ENCODE results near the gene PLXNB3. TPM values are rescaled to one million over a fixed set of nuclear protein-coding genes. Genes with fewer than 3 reads are reported as not detected.

PLXNB3 gene
- total and polyA plus RNA-seq, 2 of the 13 experiments (the other 11 are each of a cell fraction or from before 2014, with no cell fraction given) = 3.0 to 6.9 TPM

- TF ChIP-seq, protein P1, sequence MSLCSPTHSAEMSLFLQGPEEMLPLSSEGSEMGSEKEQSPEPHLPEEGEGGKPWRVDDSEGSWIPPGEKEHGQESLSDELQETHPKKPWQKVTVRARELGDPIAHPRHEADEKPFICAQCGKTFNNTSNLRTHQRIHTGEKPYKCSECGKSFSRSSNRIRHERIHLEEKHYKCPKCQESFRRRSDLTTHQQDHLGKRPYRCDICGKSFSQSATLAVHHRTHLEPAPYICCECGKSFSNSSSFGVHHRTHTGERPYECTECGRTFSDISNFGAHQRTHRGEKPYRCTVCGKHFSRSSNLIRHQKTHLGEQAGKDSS (CRISPR knock-in tag; IDR thresholded peaks at IDR 0.05; ENCODE audit: borderline replicate concordance, low read depth) = no peak
- TF ChIP-seq ZNF432 (CRISPR knock-in tag; IDR thresholded peaks at IDR 0.05; ENCODE audit: borderline replicate concordance) (no peak), NBN (conservative IDR thresholded peaks at IDR 0.05) (no peak), HOXA9 (CRISPR knock-in tag; IDR thresholded peaks at IDR 0.05; ENCODE audit: borderline replicate concordance) (no peak), ZFP62 (CRISPR knock-in tag; IDR thresholded peaks at IDR 0.05) (no peak), ZBTB46 (CRISPR knock-in tag; IDR thresholded peaks at IDR 0.05; ENCODE audit: borderline replicate concordance) (no peak), RORA (CRISPR knock-in tag; IDR thresholded peaks at IDR 0.05) (no peak), SMAD3 (CRISPR knock-in tag; IDR thresholded peaks at IDR 0.05) (no peak), ZNF121 (CRISPR knock-in tag; IDR thresholded peaks at IDR 0.05) (no peak), ZNF549 (CRISPR knock-in tag; IDR thresholded peaks at IDR 0.05) (no peak), FOXC1 (CRISPR knock-in tag; IDR thresholded peaks at IDR 0.05; ENCODE audit: borderline replicate concordance) (no peak), TEAD2 (CRISPR knock-in tag; IDR thresholded peaks at IDR 0.05) (no peak), TFDP1 (CRISPR knock-in tag; IDR thresholded peaks at IDR 0.05; ENCODE audit: borderline replicate concordance) (no peak), SAP130 (CRISPR knock-in tag; IDR thresholded peaks at IDR 0.05; ENCODE audit: low read depth) (peak; percentile 37; the same call in 1 of the 2 replicates), NFRKB (IDR thresholded peaks at IDR 0.05) (no peak), ZNF775 (CRISPR knock-in tag; IDR thresholded peaks at IDR 0.05; ENCODE audit: borderline replicate concordance) (no peak), RXRA (CRISPR knock-in tag; IDR thresholded peaks at IDR 0.05) (no peak), ZMAT3 (CRISPR knock-in tag; conservative IDR thresholded peaks at IDR 0.05) (no peak), ZNF746 (CRISPR knock-in tag; IDR thresholded peaks at IDR 0.05) (0 out of 2 replicates have a peak, but pooled peaks have one; percentile 43)
- TF ChIP-seq, protein P2, sequence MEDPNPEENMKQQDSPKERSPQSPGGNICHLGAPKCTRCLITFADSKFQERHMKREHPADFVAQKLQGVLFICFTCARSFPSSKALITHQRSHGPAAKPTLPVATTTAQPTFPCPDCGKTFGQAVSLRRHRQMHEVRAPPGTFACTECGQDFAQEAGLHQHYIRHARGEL (CRISPR knock-in tag; IDR thresholded peaks at IDR 0.05) = no peak
- TF ChIP-seq, protein P3, sequence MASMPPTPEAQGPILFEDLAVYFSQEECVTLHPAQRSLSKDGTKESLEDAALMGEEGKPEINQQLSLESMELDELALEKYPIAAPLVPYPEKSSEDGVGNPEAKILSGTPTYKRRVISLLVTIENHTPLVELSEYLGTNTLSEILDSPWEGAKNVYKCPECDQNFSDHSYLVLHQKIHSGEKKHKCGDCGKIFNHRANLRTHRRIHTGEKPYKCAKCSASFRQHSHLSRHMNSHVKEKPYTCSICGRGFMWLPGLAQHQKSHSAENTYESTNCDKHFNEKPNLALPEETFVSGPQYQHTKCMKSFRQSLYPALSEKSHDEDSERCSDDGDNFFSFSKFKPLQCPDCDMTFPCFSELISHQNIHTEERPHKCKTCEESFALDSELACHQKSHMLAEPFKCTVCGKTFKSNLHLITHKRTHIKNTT (CRISPR knock-in tag; IDR thresholded peaks at IDR 0.05) = no peak
- TF ChIP-seq, protein P4, sequence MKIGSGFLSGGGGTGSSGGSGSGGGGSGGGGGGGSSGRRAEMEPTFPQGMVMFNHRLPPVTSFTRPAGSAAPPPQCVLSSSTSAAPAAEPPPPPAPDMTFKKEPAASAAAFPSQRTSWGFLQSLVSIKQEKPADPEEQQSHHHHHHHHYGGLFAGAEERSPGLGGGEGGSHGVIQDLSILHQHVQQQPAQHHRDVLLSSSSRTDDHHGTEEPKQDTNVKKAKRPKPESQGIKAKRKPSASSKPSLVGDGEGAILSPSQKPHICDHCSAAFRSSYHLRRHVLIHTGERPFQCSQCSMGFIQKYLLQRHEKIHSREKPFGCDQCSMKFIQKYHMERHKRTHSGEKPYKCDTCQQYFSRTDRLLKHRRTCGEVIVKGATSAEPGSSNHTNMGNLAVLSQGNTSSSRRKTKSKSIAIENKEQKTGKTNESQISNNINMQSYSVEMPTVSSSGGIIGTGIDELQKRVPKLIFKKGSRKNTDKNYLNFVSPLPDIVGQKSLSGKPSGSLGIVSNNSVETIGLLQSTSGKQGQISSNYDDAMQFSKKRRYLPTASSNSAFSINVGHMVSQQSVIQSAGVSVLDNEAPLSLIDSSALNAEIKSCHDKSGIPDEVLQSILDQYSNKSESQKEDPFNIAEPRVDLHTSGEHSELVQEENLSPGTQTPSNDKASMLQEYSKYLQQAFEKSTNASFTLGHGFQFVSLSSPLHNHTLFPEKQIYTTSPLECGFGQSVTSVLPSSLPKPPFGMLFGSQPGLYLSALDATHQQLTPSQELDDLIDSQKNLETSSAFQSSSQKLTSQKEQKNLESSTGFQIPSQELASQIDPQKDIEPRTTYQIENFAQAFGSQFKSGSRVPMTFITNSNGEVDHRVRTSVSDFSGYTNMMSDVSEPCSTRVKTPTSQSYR (CRISPR knock-in tag; IDR thresholded peaks at IDR 0.05; ENCODE audit: borderline replicate concordance) = peak; percentile 53; the same call in 1 of the 2 replicates
These were observed 2.2 kb downstream of the PLXNB3 start (continued) for GRCh38 chrX:153766098-153766817.

Measured in HepG2 (cell line).